Stimulated activated CD8-positive, alpha-beta memory T cell treated with anti-CD3 and anti-CD28 coated beads, Interleukin-7, amount 100 ng/mL, for 1 hour (primary cell): ENCODE measurements around the gene RTTN.

Experiments
- DNase-seq, 2 donors: peaks; one replicate each; pipeline ENCODE4 v3.0.0-alpha.2; 2020; ENCODE audit warnings: low read depth in 2 of 2

Gene RTTN

GRCh38 chr18:70216788-70217187, 11.3 kb upstream of the RTTN start:
- no peak for DNase-seq

DNA sequence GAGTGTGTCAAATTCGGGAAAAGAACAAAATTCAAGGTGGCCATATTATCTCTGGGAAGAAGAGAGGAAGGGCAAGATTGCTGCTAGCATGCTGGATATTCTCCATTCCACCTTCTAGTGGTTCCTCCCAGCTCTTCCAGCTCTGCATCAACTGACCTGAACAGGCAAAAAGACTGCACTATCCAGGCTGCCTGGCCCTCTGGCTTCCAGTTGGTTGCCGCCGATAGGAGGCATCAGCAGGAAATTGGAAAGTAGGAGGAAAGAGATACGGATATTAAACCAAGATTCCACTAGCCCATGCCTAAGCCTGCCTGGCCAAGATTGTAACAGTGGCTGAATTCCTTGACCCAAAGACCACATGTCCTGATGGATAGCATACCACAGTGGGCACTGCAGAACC, 1.7 kb upstream of the RTTN start:
- DNase-seq: no peak

DNA sequence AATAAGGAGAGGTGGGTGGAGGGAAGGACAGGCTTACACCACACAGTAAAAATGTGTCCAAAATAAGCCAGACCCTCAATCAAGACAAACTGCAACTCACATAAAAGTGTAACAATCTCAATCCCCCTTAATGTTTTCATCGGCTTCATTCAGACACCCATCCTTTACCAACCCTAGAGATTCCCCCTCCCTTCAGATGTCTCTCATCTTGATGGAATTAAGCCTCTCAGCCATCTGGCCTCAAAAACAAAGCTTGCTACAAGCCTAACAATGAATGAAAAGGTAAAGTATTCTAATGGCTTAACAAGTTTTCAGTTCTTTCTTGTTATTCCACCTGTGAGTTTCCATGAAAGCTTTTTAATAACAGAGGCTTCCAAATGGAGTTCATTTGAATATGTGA, 5.2 kb downstream of the RTTN start:
- no peak for DNase-seq

DNA sequence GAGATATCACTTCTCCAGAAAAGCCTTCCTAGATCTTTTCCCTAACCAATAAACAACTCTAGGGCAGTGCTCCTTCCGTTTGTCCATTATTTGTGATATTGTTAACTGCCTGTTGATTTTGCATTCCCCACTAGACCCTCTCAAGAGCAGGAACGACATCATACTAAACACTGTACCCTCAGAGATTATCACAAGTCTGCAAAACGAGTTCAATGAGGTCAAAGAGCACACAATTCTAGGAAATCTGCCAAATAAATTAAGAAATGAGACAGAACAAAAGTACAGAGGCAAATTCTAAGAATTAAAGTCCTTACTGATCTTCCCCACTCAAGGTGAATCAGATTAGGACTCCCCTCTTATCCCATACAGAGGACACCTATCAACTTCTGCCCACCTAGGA, 7.6 kb downstream of the RTTN start:
- no peak for DNase-seq

DNA sequence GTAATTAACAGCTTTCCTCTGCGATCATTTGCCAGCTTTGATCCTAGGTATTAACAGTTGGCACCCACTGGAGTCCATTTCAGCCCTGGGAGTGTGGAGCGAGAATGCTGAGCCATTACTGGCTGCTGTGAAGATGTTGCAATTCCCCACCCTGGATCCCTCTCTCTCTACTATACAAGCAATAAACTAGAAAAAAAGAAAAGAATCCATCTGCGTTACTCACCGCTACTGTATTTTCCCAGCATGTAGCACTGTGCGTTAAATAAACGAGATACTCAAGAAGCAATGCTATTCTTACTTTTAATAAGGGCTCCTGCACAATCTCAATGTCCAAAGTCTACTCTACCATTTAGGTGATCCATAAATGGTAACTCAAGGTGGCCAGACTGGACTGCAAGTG, 8.5 kb downstream of the RTTN start:
- no peak for DNase-seq

DNA sequence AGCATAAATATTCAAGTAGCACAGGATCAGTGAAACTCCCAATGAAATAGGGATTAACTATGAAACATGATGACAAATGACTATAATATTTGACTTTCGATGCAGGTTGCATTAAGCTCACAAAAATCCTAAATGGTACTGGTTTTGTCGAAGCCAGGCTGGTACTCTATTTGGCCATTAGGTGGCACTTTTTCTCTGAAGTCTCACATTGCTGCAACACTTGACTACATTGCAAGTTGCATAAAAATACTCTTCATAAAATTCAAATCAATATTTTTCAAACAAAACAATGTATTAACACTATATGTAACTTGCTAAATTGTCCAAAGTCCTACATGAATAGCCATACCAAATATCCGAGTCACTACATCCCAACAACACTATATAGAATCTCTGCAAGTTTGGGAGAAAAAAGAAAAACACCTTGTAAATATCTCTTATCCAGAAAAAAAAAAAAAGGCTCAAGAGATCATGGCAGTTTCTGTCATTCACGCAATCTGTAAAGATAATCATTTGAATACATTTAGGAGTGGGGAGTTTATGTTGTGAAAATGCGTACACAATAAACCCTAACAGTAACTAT, 9.5 kb downstream of the RTTN start:
- DNase-seq: no peak

DNA sequence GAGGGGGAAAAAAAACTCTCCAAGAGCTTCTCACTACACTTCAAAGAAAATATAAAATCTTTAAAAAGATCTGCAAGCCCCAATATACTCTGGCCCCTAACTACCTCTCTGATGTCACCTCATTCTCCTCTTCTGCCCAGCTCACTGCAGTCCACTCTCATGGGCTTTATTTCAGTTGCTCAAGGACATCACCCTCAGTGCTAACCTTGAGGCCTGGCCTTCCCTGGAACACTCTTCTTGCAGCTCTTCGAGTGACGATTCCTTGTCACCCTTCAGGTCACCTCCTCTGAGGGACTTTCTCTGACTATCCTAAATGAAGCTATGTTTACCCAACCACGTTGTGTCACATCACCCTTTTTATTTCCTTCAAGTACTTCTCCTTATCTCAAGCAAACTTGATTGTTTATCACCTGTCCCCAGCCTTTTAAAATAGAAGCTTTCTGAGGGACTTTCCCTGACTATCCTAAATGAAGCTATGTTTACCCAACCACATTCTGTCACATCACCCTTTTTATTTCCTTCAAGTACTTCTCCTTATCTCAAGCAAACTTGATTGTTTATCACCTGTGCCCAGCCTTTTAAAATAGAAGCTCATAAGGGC, 10.4 kb downstream of the RTTN start:
- DNase-seq: no peak

DNA sequence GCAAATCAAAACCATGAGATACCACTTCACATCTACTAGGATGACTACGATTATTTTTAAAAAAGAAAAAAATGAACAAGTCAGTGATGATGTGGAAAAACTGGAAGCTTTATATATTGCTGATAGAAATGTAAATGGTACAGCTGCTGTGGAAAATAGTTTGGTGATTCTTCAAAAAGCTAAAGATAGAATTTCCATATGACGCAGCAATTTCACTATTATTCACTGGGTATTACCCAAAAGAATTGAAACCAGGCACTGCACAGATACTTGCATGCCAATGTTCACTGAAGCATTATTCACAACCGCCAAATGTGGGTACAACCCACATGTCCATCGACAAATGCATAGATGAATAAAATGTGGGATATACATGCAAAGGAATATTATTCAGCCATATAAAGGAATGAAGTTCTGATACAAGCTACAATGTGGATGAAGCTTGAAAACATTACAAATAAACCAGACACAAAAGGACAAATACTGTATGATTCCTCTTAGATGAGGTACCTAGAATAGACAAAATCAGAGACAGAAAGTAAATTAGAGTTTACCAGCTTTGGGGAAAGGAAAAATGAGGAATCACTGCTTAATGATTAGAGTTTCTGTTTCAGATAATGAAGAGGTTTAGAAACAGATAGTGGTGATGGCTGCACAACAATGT, 11.1 kb downstream of the RTTN start:
- no peak for DNase-seq

- no peak for DNase-seq
Measured at GRCh38 chr18:70190529-70190928, 15.0 kb downstream of the RTTN start.

DNA sequence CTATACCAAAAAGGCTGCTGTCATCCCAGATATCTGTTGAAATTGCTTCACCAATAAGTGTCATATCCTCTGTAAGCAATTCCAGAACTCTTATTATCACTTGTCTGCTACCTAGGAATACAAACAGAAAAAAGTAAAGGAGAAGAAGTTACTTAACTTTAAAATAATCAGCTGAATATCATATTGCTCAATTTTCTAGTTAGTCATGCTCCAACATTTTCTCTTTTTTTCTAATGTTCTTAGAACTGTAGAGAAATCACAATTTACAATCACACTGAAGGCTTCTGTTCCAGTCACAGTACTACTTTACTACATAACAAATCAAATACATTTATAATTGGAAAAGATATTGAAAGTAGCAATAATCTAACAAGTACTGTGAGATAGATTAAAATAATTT, 17.4 kb downstream of the RTTN start:
- DNase-seq: no peak

- DNase-seq: no peak
Measured at GRCh38 chr18:70183441-70183840, 22.0 kb downstream of the RTTN start.

DNA sequence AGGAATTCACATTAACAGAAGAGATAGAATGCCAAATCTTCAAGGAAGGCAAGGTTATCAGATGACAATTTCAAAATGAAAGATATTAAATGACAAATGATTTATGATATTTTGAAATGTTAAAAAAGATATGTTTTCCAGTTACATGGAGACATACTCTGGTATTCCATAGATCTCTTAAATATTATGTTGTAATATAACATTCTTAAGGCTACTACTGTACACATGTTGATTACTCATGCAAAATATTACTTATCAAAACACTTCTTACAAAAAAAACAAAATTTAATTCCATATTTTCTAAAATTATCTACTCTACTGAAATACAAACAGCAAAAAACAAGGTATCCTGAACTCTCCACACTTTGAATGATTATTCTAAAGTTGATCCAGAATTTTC, 22.9 kb downstream of the RTTN start:
- DNase-seq: no peak

GRCh38 chr18:70181725-70182124, 23.8 kb downstream of the RTTN start:
- DNase-seq: no peak

DNA sequence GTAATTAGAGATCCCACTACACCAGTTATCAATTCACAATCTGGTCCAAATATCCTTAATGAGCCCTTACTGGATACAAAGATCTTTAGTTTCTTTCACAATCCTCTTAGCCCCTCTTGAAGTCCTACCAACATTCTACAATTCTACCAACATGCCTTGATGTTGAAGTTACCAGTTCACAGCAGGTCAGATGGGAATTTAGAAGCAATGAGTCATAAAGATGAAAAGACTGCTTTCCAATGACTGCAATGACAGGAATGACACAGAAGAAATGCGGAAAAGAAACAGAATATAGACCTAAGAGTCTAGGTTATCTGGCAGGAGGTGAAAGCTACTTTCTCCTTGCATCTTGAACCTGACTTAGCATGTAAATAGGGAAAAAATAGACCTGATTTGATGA, 24.5 kb downstream of the RTTN start:
- DNase-seq: no peak

DNA sequence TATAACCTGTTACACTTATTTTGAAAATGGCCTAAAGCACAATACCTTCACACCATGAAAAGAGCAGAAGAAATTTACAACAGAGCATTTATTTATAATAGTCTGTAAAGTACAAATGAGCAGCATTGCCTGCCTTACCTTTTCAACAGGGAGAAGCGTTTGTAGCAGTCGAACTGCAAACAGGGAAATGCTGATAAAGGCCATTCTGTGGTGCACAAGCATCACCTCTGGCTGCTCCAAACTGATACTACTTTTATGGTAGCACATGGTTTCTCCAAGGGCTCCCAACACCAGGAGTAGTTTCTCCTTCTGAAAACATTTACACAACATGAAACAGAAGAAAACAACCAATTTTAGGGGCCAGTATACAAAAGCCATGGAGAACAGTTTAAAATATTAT, 28.9 kb downstream of the RTTN start:
- DNase-seq: no peak

DNA sequence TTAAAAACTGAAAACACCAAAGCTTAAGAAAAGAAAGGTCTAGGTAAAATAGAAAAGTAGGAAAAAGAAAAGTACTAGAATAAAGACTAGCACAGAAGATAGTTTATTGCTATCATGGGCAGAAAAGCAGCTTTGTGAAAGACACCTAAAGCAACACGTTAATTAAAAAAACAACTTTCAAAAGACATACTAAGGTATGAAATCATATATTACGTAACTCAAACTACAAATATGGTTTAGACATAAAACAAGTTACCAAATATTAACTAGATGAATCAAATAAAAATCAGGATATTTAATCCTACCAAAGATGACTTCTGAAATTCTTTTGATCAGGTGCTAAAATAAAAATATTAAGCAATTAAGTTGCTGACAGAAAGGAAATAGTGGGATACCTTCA, 30.3 kb downstream of the RTTN start:
- DNase-seq: no peak

DNA sequence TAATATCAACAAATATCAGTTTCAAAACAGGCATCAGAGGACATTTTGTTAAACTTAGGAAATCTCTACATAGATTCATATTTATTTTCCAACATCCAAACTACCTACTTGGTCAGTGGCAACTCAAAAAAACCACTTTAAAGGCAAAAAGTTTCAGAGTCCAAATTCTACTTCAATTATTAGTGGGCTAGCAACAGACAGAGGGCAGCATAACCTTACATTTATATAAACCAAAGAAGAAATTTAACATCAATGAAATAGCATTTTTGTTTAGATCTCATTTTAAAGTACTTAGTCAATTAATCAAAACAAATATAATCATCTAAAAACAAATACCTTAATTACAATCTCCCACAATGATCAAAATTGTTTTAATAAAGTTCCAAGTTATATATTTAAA, 33.3 kb downstream of the RTTN start:
- DNase-seq: no peak

DNA sequence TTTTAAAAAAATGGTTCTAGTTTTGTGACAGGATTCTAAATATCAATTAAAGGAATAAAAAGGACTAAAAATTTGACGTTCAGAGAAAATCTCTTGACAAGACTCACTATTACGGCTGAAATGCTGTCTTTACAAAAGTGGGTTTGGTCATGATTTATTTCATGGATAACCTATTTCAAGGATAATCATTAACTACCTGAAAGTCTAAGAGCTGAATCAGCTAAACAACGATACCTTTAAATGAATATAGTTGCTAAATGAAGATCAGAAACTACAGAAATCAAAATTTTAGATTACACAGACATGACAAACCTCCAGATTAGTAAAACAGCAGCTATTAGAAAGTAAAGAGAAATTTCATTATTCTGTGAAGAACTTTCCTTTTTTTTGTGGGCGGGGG, 35.7 kb downstream of the RTTN start:
- no peak for DNase-seq

DNA sequence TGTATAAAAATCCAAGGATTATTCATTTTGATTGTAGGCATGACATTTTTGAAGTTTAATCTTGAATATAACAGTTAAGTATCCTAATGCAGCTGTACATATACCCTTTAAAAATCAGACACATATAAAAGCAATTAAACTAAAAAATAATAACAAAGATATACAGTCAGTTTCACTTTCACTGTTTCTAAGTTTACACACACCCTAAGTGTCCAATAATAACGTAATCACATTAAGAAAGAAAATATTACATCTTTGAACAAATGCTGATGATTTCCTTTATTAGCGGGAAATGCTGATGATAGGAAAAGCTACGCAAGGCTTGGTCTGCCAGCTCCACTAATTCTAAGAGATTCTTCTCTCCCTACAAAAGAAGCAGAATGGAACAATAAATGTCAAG, 38.8 kb downstream of the RTTN start:
- DNase-seq: no peak

GRCh38 chr18:70165936-70166335, 39.6 kb downstream of the RTTN start:
- no peak for DNase-seq

- DNase-seq: no peak
Measured at GRCh38 chr18:70160073-70160678, 45.3 kb downstream of the RTTN start.

DNA sequence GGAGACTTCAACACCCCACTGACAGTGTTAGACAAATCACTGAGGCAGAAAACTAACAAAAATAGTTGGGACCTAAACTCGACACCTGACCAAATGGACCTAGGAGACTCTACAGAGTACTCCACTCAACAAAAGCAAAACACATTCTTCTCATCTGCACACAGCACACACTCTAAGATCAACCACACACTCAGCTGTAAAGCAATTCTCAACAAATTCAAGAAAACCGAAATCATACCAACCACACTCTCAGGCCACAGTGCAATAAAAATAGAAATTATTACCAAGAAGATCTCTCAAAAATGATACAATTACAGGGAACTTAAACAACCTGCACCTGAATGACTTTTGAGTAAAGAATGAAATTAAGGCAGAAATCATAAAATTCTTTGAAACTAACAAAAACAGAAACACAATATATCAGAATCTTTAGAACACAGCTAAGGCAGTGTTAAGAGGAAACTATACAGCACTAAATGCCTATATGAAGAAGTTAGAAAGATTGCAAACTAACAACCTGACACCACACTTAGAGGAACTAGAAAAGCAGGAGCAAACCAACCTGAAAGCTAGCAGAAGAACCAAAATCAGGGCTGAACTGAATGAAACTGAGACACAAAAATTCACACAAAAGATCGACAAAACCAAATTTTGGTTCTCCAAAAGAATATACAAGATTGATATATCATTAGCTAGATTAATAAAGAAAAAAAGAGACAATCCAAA, 46.3 kb downstream of the RTTN start:
- DNase-seq: no peak

- DNase-seq: no peak
Measured at GRCh38 chr18:70156886-70157285, 48.6 kb downstream of the RTTN start.
